Measurements from ENCODE around the gene URI1.

The URI1 gene

GRCh38 chr19:30054210-30054609 lies 112.2 kb downstream of the URI1 start:
- H3K79me2 ChIP-seq (ENCODE audit: control insufficient read depth, insufficient read depth, low read length, unreplicated experiment): no peaks in the 10 kb centered on the region
- H3K4me3 ChIP-seq (ENCODE audit: low read depth, low read length): no peak overlapping the region
- peaks cover 3% of the 10 kb centered on the region; the same call in 1 of the 2 replicates for H3K27me3 ChIP-seq (ENCODE audit: insufficient read depth, low read length)
- H2AFZ ChIP-seq (ENCODE audit: low read length, unreplicated experiment): no peak overlapping the region
- H3K4me1 ChIP-seq (ENCODE audit: control insufficient read depth, insufficient read depth, low read length, unreplicated experiment): no peaks in the 10 kb centered on the region
- no peaks in the 10 kb centered on the region for H3K36me3 ChIP-seq (ENCODE audit: insufficient read depth, low read length)
- no peak overlapping the region for H3K27ac ChIP-seq (ENCODE audit: low read depth, low read length)

- Histone ChIP-seq H3K4me3 (ENCODE audit: low read depth, low read length) (no peak overlapping the region), H3K4me1 (ENCODE audit: control insufficient read depth, insufficient read depth, low read length, unreplicated experiment) (no peaks in the 10 kb centered on the region), H3K27ac (ENCODE audit: low read depth, low read length) (no peak overlapping the region), H3K79me2 (ENCODE audit: control insufficient read depth, insufficient read depth, low read length, unreplicated experiment) (no peaks in the 10 kb centered on the region), H3K27me3 (ENCODE audit: insufficient read depth, low read length) (no peaks in the 10 kb centered on the region), H2AFZ (ENCODE audit: low read length, unreplicated experiment) (no peak overlapping the region), H3K36me3 (ENCODE audit: insufficient read depth, low read length) (no peaks in the 10 kb centered on the region)
Measured at GRCh38 chr19:30056580-30056979, 114.5 kb downstream of the URI1 start.

- H2AFZ ChIP-seq (ENCODE audit: low read length, unreplicated experiment): no peak overlapping the region
- no peaks in the 10 kb centered on the region for H3K27me3 ChIP-seq (ENCODE audit: insufficient read depth, low read length)
- no peaks in the 10 kb centered on the region for H3K79me2 ChIP-seq (ENCODE audit: control insufficient read depth, insufficient read depth, low read length, unreplicated experiment)
- H3K36me3 ChIP-seq (ENCODE audit: insufficient read depth, low read length): no peaks in the 10 kb centered on the region
- no peaks in the 10 kb centered on the region for H3K4me1 ChIP-seq (ENCODE audit: control insufficient read depth, insufficient read depth, low read length, unreplicated experiment)
- H3K4me3 ChIP-seq (ENCODE audit: low read depth, low read length): no peak overlapping the region
- H3K27ac ChIP-seq (ENCODE audit: low read depth, low read length): no peak overlapping the region
Measured at GRCh38 chr19:30059741-30060457, 117.9 kb downstream of the URI1 start.

GRCh38 chr19:30060531-30061222 lies 118.6 kb downstream of the URI1 start:
- Histone ChIP-seq H3K4me1 (ENCODE audit: control insufficient read depth, insufficient read depth, low read length, unreplicated experiment) (no peaks in the 10 kb centered on the region), H3K4me3 (ENCODE audit: low read depth, low read length) (no peak overlapping the region), H3K79me2 (ENCODE audit: control insufficient read depth, insufficient read depth, low read length, unreplicated experiment) (no peaks in the 10 kb centered on the region), H3K36me3 (ENCODE audit: insufficient read depth, low read length) (no peaks in the 10 kb centered on the region), H2AFZ (ENCODE audit: low read length, unreplicated experiment) (no peak overlapping the region), H3K27ac (ENCODE audit: low read depth, low read length) (no peak overlapping the region), H3K27me3 (ENCODE audit: insufficient read depth, low read length) (no peaks in the 10 kb centered on the region)

GRCh38 chr19:30061223-30062064 lies 119.4 kb downstream of the URI1 start:
- H3K4me3 ChIP-seq (ENCODE audit: low read depth, low read length): no peak overlapping the region
- no peaks in the 10 kb centered on the region for H3K27me3 ChIP-seq (ENCODE audit: insufficient read depth, low read length)
- H3K27ac ChIP-seq (ENCODE audit: low read depth, low read length): no peak overlapping the region
- no peaks in the 10 kb centered on the region for H3K4me1 ChIP-seq (ENCODE audit: control insufficient read depth, insufficient read depth, low read length, unreplicated experiment)
- no peaks in the 10 kb centered on the region for H3K79me2 ChIP-seq (ENCODE audit: control insufficient read depth, insufficient read depth, low read length, unreplicated experiment)
- H2AFZ ChIP-seq (ENCODE audit: low read length, unreplicated experiment): no peak overlapping the region
- no peaks in the 10 kb centered on the region for H3K36me3 ChIP-seq (ENCODE audit: insufficient read depth, low read length)

- H3K79me2 ChIP-seq (ENCODE audit: control insufficient read depth, insufficient read depth, low read length, unreplicated experiment): no peaks in the 10 kb centered on the region
- H2AFZ ChIP-seq (ENCODE audit: low read length, unreplicated experiment): no peak overlapping the region
- no peak overlapping the region for H3K4me3 ChIP-seq (ENCODE audit: low read depth, low read length)
- H3K36me3 ChIP-seq (ENCODE audit: insufficient read depth, low read length): no peaks in the 10 kb centered on the region
- no peaks in the 10 kb centered on the region for H3K4me1 ChIP-seq (ENCODE audit: control insufficient read depth, insufficient read depth, low read length, unreplicated experiment)
- no peaks in the 10 kb centered on the region for H3K27me3 ChIP-seq (ENCODE audit: insufficient read depth, low read length)
- no peak overlapping the region for H3K27ac ChIP-seq (ENCODE audit: low read depth, low read length)
Measured at GRCh38 chr19:30062065-30062906, 120.2 kb downstream of the URI1 start.

- H2AFZ ChIP-seq (ENCODE audit: low read length, unreplicated experiment): no peak overlapping the region
Measured at GRCh38 chr19:30062907-30063649, 121.0 kb downstream of the URI1 start.

GRCh38 chr19:30063650-30064347 lies 121.8 kb downstream of the URI1 start:
- H3K4me3 ChIP-seq (ENCODE audit: low read depth, low read length): no peak overlapping the region
- H3K36me3 ChIP-seq (ENCODE audit: insufficient read depth, low read length): no peaks in the 10 kb centered on the region
- H2AFZ ChIP-seq (ENCODE audit: low read length, unreplicated experiment): no peak overlapping the region
- H3K27ac ChIP-seq (ENCODE audit: low read depth, low read length): no peak overlapping the region
- H3K4me1 ChIP-seq (ENCODE audit: control insufficient read depth, insufficient read depth, low read length, unreplicated experiment): no peaks in the 10 kb centered on the region
- no peaks in the 10 kb centered on the region for H3K27me3 ChIP-seq (ENCODE audit: insufficient read depth, low read length)
- H3K79me2 ChIP-seq (ENCODE audit: control insufficient read depth, insufficient read depth, low read length, unreplicated experiment): no peaks in the 10 kb centered on the region

More at GRCh38 chr19:30062907-30063649, 121.0 kb downstream of the URI1 start:
- Histone ChIP-seq H3K27me3 (ENCODE audit: insufficient read depth, low read length) (no peaks in the 10 kb centered on the region), H3K4me3 (ENCODE audit: low read depth, low read length) (no peak overlapping the region), H3K36me3 (ENCODE audit: insufficient read depth, low read length) (no peaks in the 10 kb centered on the region), H3K79me2 (ENCODE audit: control insufficient read depth, insufficient read depth, low read length, unreplicated experiment) (no peaks in the 10 kb centered on the region), H3K27ac (ENCODE audit: low read depth, low read length) (no peak overlapping the region), H3K4me1 (ENCODE audit: control insufficient read depth, insufficient read depth, low read length, unreplicated experiment) (no peaks in the 10 kb centered on the region)

GRCh38 chr19:30064348-30064699 lies 122.3 kb downstream of the URI1 start:
- Histone ChIP-seq H3K27me3 (ENCODE audit: insufficient read depth, low read length) (no peaks in the 10 kb centered on the region), H3K79me2 (ENCODE audit: control insufficient read depth, insufficient read depth, low read length, unreplicated experiment) (no peaks in the 10 kb centered on the region), H3K4me1 (ENCODE audit: control insufficient read depth, insufficient read depth, low read length, unreplicated experiment) (no peaks in the 10 kb centered on the region), H3K4me3 (ENCODE audit: low read depth, low read length) (no peak overlapping the region), H3K36me3 (ENCODE audit: insufficient read depth, low read length) (no peaks in the 10 kb centered on the region), H2AFZ (ENCODE audit: low read length, unreplicated experiment) (no peak overlapping the region), H3K27ac (ENCODE audit: low read depth, low read length) (no peak overlapping the region)
